ENCODE measurements around the gene WWC1. TPM values are rescaled to one million over a fixed set of nuclear protein-coding genes. Genes with fewer than 3 reads are reported as not detected.

The WWC1 gene
- total RNA-seq, 1 donor from 2014 or later: 48.6 TPM

- Histone ChIP-seq H3K4me3 (ENCODE audit: insufficient read depth, low read depth, low read length) (no peak overlapping the region), H3K4me1 (ENCODE audit: insufficient read depth, low read length) (no peaks in the 10 kb centered on the region), H3K27ac (ENCODE audit: low read depth, low read length) (no peak overlapping the region), H4K20me1 (ENCODE audit: insufficient read depth, low read length) (no peaks in the 10 kb centered on the region), H3K9ac (ENCODE audit: low read length) (no peak overlapping the region), H3K9me3 (ENCODE audit: insufficient read depth, low read depth, low read length) (no peaks in the 10 kb centered on the region), H3K27me3 (ENCODE audit: insufficient read depth, low read length) (no peaks in the 10 kb centered on the region), H3K4me2 (ENCODE audit: low read length) (no peak overlapping the region), H3K79me2 (ENCODE audit: insufficient read depth, low read length) (no peaks in the 10 kb centered on the region), H2AFZ (ENCODE audit: low read depth, low read length) (no peak overlapping the region), H3K36me3 (ENCODE audit: insufficient read depth, low read length) (no peaks in the 10 kb centered on the region)
- FAIRE-seq (no peak), DNase-seq (ENCODE audit: low read depth) (no peak)
- no peaks in the 10 kb centered on the region for H3K27me3 Mint-ChIP-seq (ENCODE audit: low read depth, unreplicated experiment)
- H3K4me3 Mint-ChIP-seq (ENCODE audit: unreplicated experiment): no peak overlapping the region
- no peak for TF ChIP-seq EZH2 (IDR thresholded peaks at IDR 0.05; ENCODE audit: insufficient read depth, low read length)
- no peak for TF ChIP-seq CTCF (IDR thresholded peaks at IDR 0.05; ENCODE audit: insufficient read depth, low read depth, low read length)
- no peak overlapping the region for H3K27ac Mint-ChIP-seq (ENCODE audit: unreplicated experiment)
- no peaks in the 10 kb centered on the region for H3K9me3 Mint-ChIP-seq (ENCODE audit: unreplicated experiment)
- H3K36me3 Mint-ChIP-seq (ENCODE audit: low read depth, unreplicated experiment): no peaks in the 10 kb centered on the region
- H3K4me1 Mint-ChIP-seq (ENCODE audit: low read depth, unreplicated experiment): no peaks in the 10 kb centered on the region
Measured at GRCh38 chr5:168377525-168377924, 86.1 kb downstream of the WWC1 start.

GRCh38 chr5:168378741-168379140 is 87.3 kb downstream of the WWC1 start:
- Histone ChIP-seq H3K79me2 (ENCODE audit: insufficient read depth, low read length) (no peaks in the 10 kb centered on the region), H3K9ac (ENCODE audit: low read length) (no peak overlapping the region), H3K9me3 (ENCODE audit: insufficient read depth, low read depth, low read length) (no peaks in the 10 kb centered on the region), H4K20me1 (ENCODE audit: insufficient read depth, low read length) (no peaks in the 10 kb centered on the region), H2AFZ (ENCODE audit: low read depth, low read length) (no peak overlapping the region), H3K4me3 (ENCODE audit: insufficient read depth, low read depth, low read length) (no peak overlapping the region), H3K27me3 (ENCODE audit: insufficient read depth, low read length) (no peaks in the 10 kb centered on the region), H3K4me1 (ENCODE audit: insufficient read depth, low read length) (no peaks in the 10 kb centered on the region), H3K4me2 (ENCODE audit: low read length) (no peak overlapping the region), H3K27ac (ENCODE audit: low read depth, low read length) (no peak overlapping the region), H3K36me3 (ENCODE audit: insufficient read depth, low read length) (no peaks in the 10 kb centered on the region)
- no peak overlapping the region for H3K27ac Mint-ChIP-seq (ENCODE audit: unreplicated experiment)
- H3K4me3 Mint-ChIP-seq (ENCODE audit: unreplicated experiment): no peak overlapping the region
- H3K27me3 Mint-ChIP-seq (ENCODE audit: low read depth, unreplicated experiment): no peaks in the 10 kb centered on the region
- no peak for FAIRE-seq
- no peak for TF ChIP-seq CTCF (IDR thresholded peaks at IDR 0.05; ENCODE audit: insufficient read depth, low read depth, low read length)
- no peak for TF ChIP-seq EZH2 (IDR thresholded peaks at IDR 0.05; ENCODE audit: insufficient read depth, low read length)
- no peak for DNase-seq (ENCODE audit: low read depth)
- H3K36me3 Mint-ChIP-seq (ENCODE audit: low read depth, unreplicated experiment): no peaks in the 10 kb centered on the region
- no peaks in the 10 kb centered on the region for H3K9me3 Mint-ChIP-seq (ENCODE audit: unreplicated experiment)
- H3K4me1 Mint-ChIP-seq (ENCODE audit: low read depth, unreplicated experiment): no peaks in the 10 kb centered on the region

GRCh38 chr5:168382421-168382820 is 91.0 kb downstream of the WWC1 start:
- no peak for FAIRE-seq
- no peak overlapping the region for H2AFZ ChIP-seq (ENCODE audit: low read depth, low read length)
- TF ChIP-seq EZH2 (IDR thresholded peaks at IDR 0.05; ENCODE audit: insufficient read depth, low read length): no peak
- TF ChIP-seq CTCF (IDR thresholded peaks at IDR 0.05; ENCODE audit: insufficient read depth, low read depth, low read length): no peak

More at GRCh38 chr5:168382421-168382820, 91.0 kb downstream of the WWC1 start:
- no peaks in the 10 kb centered on the region for H3K27me3 Mint-ChIP-seq (ENCODE audit: low read depth, unreplicated experiment)
- no peak overlapping the region for H3K9ac ChIP-seq (ENCODE audit: low read length)
- no peak overlapping the region for H3K27ac ChIP-seq (ENCODE audit: low read depth, low read length)
- H4K20me1 ChIP-seq (ENCODE audit: insufficient read depth, low read length): no peaks in the 10 kb centered on the region
- H3K27ac Mint-ChIP-seq (ENCODE audit: unreplicated experiment): no peak overlapping the region
- DNase-seq (ENCODE audit: low read depth): no peak
- H3K4me2 ChIP-seq (ENCODE audit: low read length): peak overlapping the region; percentile 65
- H3K4me1 Mint-ChIP-seq (ENCODE audit: low read depth, unreplicated experiment): no peaks in the 10 kb centered on the region
- peaks cover 13% of the 10 kb centered on the region for H3K36me3 Mint-ChIP-seq (ENCODE audit: low read depth, unreplicated experiment)
- peaks cover 3% of the 10 kb centered on the region for H3K9me3 ChIP-seq (ENCODE audit: insufficient read depth, low read depth, low read length)
- no peak overlapping the region for H3K4me3 ChIP-seq (ENCODE audit: insufficient read depth, low read depth, low read length)
- no peaks in the 10 kb centered on the region for H3K36me3 ChIP-seq (ENCODE audit: insufficient read depth, low read length)
- no peak overlapping the region for H3K4me3 Mint-ChIP-seq (ENCODE audit: unreplicated experiment)
- no peaks in the 10 kb centered on the region for H3K79me2 ChIP-seq (ENCODE audit: insufficient read depth, low read length)
- H3K4me1 ChIP-seq (ENCODE audit: insufficient read depth, low read length): no peaks in the 10 kb centered on the region
- H3K9me3 Mint-ChIP-seq (ENCODE audit: unreplicated experiment): no peaks in the 10 kb centered on the region
- H3K27me3 ChIP-seq (ENCODE audit: insufficient read depth, low read length): no peaks in the 10 kb centered on the region
